H1 (cell line): ENCODE measurements around the gene SUB1. TPM values are rescaled to one million over a fixed set of nuclear protein-coding genes. Genes with fewer than 3 reads are reported as not detected.

Source experiments
- CEBPB ChIP-seq: IDR thresholded peaks from 2 replicates; pipeline ENCODE4 v1.6.1; 2012; ENCODE audit warnings: low read depth, low read length
- KDM4A ChIP-seq: IDR thresholded peaks from one replicate; pipeline ENCODE4 v1.7.1; 2012; ENCODE audit warnings: low read depth, mild to moderate bottlenecking, moderate library complexity, low read length, inconsistent platforms; ENCODE audit not compliant: severe bottlenecking
- NRF1 ChIP-seq: IDR thresholded peaks from 2 replicates; pipeline ENCODE4 v1.6.1; 2011; ENCODE audit warnings: mild to moderate bottlenecking, low read depth, low read length, improper control_type of control experiment
- SAP30 ChIP-seq: fragments of 300-600 bp; sonication (generic); IDR thresholded peaks from 2 replicates; pipeline ENCODE4 v1.7.1; 2012; ENCODE audit warnings: low read length, moderate library complexity, mild to moderate bottlenecking, inconsistent platforms; ENCODE audit not compliant: insufficient read depth, insufficient replicate concordance
- SP4 ChIP-seq: IDR thresholded peaks from 2 replicates; pipeline ENCODE4 v1.6.1; 2012; ENCODE audit warnings: low read length, inconsistent platforms
- TAF1 ChIP-seq: IDR thresholded peaks from 2 replicates; pipeline ENCODE4 v1.6.1; 2011; ENCODE audit warnings: mild to moderate bottlenecking, low read depth, low read length
- TEAD4 ChIP-seq: IDR thresholded peaks from 2 replicates; pipeline ENCODE4 v1.6.1; 2012; ENCODE audit warnings: low read depth, low read length, inconsistent platforms, mixed read lengths
- polyA plus RNA-seq, 7 experiments: library from polyadenylated mRNA; depleted of rRNA in 3 of 7; stranded (reverse) in 5 of 7; unstranded in 2 of 7; fragments of >200 nt in 5 of 7; fragments of 200-250 nt in 2 of 7; gene quantifications; 1 replicate in 5 of 7; 2 replicates in 1 of 7; 4 replicates in 1 of 7; pipeline versions ENCODE4 v1.2.1 to v1.2.3, GENCODE V29; 2011 to 2013; ENCODE audit warnings: missing spikeins in 2 of 7, mixed read lengths in 2 of 7
- total RNA-seq: library from RNA; stranded (reverse); fragmentation: NEBNext Ultra II Directional; extraction: Animal tissue kit (Norgen Biotek cat#: 25700); gene quantifications from 2 replicates; pipeline ENCODE4 v1.2.1, GENCODE V29; 2021
- TF ChIP-seq, protein P1 (sequence below): fragments of 300-600 bp; sonication (generic); IDR thresholded peaks from 2 replicates; pipeline ENCODE4 v1.7.1; 2012; ENCODE audit warnings: low read length, moderate library complexity, mild to moderate bottlenecking, inconsistent platforms; ENCODE audit not compliant: insufficient replicate concordance
- TF ChIP-seq, protein P2 (sequence below): IDR thresholded peaks from 2 replicates; pipeline ENCODE4 v1.6.1; 2012; ENCODE audit warnings: inconsistent platforms

SUB1 gene
- total and polyA plus RNA-seq, 2 of the 8 experiments (the other 6 are each of a cell fraction or from before 2014, with no cell fraction given), result 83.9 to 325 TPM

GRCh38 chr5:32585446-32586275, at the start of gene SUB1 (continued):
- TF ChIP-seq KDM4A (no peak), TEAD4 (no peak), TAF1 (peak; percentile 98), SAP30 (no peak), SP4 (0 out of 2 replicates have a peak, but pooled peaks have one; percentile 43), NRF1 (no peak), CEBPB (no peak)
- TF ChIP-seq, protein P1, sequence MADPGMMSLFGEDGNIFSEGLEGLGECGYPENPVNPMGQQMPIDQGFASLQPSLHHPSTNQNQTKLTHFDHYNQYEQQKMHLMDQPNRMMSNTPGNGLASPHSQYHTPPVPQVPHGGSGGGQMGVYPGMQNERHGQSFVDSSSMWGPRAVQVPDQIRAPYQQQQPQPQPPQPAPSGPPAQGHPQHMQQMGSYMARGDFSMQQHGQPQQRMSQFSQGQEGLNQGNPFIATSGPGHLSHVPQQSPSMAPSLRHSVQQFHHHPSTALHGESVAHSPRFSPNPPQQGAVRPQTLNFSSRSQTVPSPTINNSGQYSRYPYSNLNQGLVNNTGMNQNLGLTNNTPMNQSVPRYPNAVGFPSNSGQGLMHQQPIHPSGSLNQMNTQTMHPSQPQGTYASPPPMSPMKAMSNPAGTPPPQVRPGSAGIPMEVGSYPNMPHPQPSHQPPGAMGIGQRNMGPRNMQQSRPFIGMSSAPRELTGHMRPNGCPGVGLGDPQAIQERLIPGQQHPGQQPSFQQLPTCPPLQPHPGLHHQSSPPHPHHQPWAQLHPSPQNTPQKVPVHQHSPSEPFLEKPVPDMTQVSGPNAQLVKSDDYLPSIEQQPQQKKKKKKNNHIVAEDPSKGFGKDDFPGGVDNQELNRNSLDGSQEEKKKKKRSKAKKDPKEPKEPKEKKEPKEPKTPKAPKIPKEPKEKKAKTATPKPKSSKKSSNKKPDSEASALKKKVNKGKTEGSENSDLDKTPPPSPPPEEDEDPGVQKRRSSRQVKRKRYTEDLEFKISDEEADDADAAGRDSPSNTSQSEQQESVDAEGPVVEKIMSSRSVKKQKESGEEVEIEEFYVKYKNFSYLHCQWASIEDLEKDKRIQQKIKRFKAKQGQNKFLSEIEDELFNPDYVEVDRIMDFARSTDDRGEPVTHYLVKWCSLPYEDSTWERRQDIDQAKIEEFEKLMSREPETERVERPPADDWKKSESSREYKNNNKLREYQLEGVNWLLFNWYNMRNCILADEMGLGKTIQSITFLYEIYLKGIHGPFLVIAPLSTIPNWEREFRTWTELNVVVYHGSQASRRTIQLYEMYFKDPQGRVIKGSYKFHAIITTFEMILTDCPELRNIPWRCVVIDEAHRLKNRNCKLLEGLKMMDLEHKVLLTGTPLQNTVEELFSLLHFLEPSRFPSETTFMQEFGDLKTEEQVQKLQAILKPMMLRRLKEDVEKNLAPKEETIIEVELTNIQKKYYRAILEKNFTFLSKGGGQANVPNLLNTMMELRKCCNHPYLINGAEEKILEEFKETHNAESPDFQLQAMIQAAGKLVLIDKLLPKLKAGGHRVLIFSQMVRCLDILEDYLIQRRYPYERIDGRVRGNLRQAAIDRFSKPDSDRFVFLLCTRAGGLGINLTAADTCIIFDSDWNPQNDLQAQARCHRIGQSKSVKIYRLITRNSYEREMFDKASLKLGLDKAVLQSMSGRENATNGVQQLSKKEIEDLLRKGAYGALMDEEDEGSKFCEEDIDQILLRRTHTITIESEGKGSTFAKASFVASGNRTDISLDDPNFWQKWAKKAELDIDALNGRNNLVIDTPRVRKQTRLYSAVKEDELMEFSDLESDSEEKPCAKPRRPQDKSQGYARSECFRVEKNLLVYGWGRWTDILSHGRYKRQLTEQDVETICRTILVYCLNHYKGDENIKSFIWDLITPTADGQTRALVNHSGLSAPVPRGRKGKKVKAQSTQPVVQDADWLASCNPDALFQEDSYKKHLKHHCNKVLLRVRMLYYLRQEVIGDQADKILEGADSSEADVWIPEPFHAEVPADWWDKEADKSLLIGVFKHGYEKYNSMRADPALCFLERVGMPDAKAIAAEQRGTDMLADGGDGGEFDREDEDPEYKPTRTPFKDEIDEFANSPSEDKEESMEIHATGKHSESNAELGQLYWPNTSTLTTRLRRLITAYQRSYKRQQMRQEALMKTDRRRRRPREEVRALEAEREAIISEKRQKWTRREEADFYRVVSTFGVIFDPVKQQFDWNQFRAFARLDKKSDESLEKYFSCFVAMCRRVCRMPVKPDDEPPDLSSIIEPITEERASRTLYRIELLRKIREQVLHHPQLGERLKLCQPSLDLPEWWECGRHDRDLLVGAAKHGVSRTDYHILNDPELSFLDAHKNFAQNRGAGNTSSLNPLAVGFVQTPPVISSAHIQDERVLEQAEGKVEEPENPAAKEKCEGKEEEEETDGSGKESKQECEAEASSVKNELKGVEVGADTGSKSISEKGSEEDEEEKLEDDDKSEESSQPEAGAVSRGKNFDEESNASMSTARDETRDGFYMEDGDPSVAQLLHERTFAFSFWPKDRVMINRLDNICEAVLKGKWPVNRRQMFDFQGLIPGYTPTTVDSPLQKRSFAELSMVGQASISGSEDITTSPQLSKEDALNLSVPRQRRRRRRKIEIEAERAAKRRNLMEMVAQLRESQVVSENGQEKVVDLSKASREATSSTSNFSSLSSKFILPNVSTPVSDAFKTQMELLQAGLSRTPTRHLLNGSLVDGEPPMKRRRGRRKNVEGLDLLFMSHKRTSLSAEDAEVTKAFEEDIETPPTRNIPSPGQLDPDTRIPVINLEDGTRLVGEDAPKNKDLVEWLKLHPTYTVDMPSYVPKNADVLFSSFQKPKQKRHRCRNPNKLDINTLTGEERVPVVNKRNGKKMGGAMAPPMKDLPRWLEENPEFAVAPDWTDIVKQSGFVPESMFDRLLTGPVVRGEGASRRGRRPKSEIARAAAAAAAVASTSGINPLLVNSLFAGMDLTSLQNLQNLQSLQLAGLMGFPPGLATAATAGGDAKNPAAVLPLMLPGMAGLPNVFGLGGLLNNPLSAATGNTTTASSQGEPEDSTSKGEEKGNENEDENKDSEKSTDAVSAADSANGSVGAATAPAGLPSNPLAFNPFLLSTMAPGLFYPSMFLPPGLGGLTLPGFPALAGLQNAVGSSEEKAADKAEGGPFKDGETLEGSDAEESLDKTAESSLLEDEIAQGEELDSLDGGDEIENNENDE, result no peak
- TF ChIP-seq, protein P2, sequence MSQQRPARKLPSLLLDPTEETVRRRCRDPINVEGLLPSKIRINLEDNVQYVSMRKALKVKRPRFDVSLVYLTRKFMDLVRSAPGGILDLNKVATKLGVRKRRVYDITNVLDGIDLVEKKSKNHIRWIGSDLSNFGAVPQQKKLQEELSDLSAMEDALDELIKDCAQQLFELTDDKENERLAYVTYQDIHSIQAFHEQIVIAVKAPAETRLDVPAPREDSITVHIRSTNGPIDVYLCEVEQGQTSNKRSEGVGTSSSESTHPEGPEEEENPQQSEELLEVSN, result 0 out of 2 replicates have a peak, but pooled peaks have one; percentile 22
